Neuronal stem cell (in vitro differentiated cells): ENCODE results near the gene AZU1.

ENCODE experiments used
- DNase-seq: peaks from one replicate; pipeline ENCODE4 v3.0.0-alpha.2; 2013; ENCODE audit warnings: low spot score
- H2AFZ ChIP-seq: one replicate; pipeline ENCODE4 v1.6.1; 2013; ENCODE audit warnings: mild to moderate bottlenecking, low read length, inconsistent platforms
- H2AK5ac ChIP-seq: 2 replicates; pipeline ENCODE4 v1.6.1; 2013; ENCODE audit warnings: low read depth, mild to moderate bottlenecking, inconsistent platforms, low read length, moderate library complexity, mixed read lengths
- H2BK120ac ChIP-seq: 2 replicates; pipeline ENCODE4 v1.6.1; 2013; ENCODE audit warnings: low read depth, mild to moderate bottlenecking, inconsistent platforms, low read length, moderate library complexity, mixed read lengths
- H2BK12ac ChIP-seq: one replicate; pipeline ENCODE4 v1.6.1; 2013; ENCODE audit warnings: low read length, inconsistent platforms
- H2BK15ac ChIP-seq: 2 replicates; pipeline ENCODE4 v1.6.1; 2013; ENCODE audit warnings: mild to moderate bottlenecking, low read length, inconsistent platforms, mixed read lengths
- H2BK5ac ChIP-seq: one replicate; pipeline ENCODE4 v1.6.1; 2013; ENCODE audit warnings: inconsistent platforms, mild to moderate bottlenecking, low read length, moderate library complexity
- H3K14ac ChIP-seq: one replicate; pipeline ENCODE4 v1.6.1; 2013; ENCODE audit warnings: low read length, inconsistent platforms
- H3K18ac ChIP-seq: 2 replicates; pipeline ENCODE4 v1.6.1; 2013; ENCODE audit warnings: low read length, inconsistent platforms
- H3K23ac ChIP-seq: 2 replicates; pipeline ENCODE4 v1.6.1; 2013; ENCODE audit warnings: low read depth, mild to moderate bottlenecking, mixed read lengths, low read length, inconsistent platforms; ENCODE audit not compliant: poor library complexity
- H3K27ac ChIP-seq: replicated peaks from 3 replicates; pipeline ENCODE4 v1.5.1; 2013; ENCODE audit warnings: low read length, inconsistent platforms
- H3K27me3 ChIP-seq, 3 experiments: 2 replicates each; pipeline ENCODE4 v1.6.1; 2013; ENCODE audit warnings: low read length in 3 of 3, mild to moderate bottlenecking in 2 of 3, inconsistent platforms in 1 of 3, low read depth in 1 of 3, mixed read lengths in 1 of 3, moderate library complexity in 1 of 3; ENCODE audit not compliant: control insufficient read depth in 3 of 3, insufficient read depth in 3 of 3
- H3K36me3 ChIP-seq, 2 donors: replicated peaks in 1 of 2; 2 replicates each; pipeline ENCODE4 v1.6.1; 2013; ENCODE audit warnings: low read length in 2 of 2; ENCODE audit not compliant: control insufficient read depth in 2 of 2, insufficient read depth in 2 of 2
- H3K4ac ChIP-seq: 2 replicates; pipeline ENCODE4 v1.6.1; 2013; ENCODE audit warnings: inconsistent platforms, mild to moderate bottlenecking, low read length, moderate library complexity
- H3K4me1 ChIP-seq, 2 donors: 1 replicate in 1 of 2; 2 replicates in 1 of 2; pipeline ENCODE4 v1.6.1; 2013; ENCODE audit warnings: low read length in 2 of 2, low read depth in 1 of 2; ENCODE audit not compliant: control insufficient read depth in 2 of 2, insufficient read depth in 1 of 2
- H3K4me2 ChIP-seq: one replicate; pipeline ENCODE4 v1.6.1; 2013; ENCODE audit warnings: mild to moderate bottlenecking, low read length, inconsistent platforms; ENCODE audit not compliant: insufficient read depth, poor library complexity, severe bottlenecking
- H3K4me3 ChIP-seq, 2 donors: 2 replicates each; pipeline ENCODE4 v1.5.1; 2013; ENCODE audit warnings: low read length in 2 of 2, mild to moderate bottlenecking in 2 of 2, inconsistent platforms in 1 of 2, moderate library complexity in 1 of 2
- H3K79me1 ChIP-seq: one replicate; pipeline ENCODE4 v1.6.1; 2013; ENCODE audit warnings: low read depth, mild to moderate bottlenecking, inconsistent platforms, low read length, moderate library complexity
- H3K9ac ChIP-seq: one replicate; pipeline ENCODE4 v1.6.1; 2013; ENCODE audit warnings: mild to moderate bottlenecking, low read depth, low read length, inconsistent platforms; ENCODE audit not compliant: poor library complexity
- H3K9me3 ChIP-seq, 2 donors: replicated peaks in 1 of 2; 2 replicates each; pipeline versions ENCODE3 to v1.6.1; 2013; ENCODE audit warnings: low read length in 2 of 2, mild to moderate bottlenecking in 2 of 2, inconsistent platforms in 1 of 2, low read depth in 1 of 2, mixed read lengths in 1 of 2, moderate library complexity in 1 of 2; ENCODE audit not compliant: control insufficient read depth in 2 of 2, insufficient read depth in 1 of 2
- H4K8ac ChIP-seq: one replicate; pipeline ENCODE4 v1.6.1; 2013; ENCODE audit warnings: low read depth, mild to moderate bottlenecking, inconsistent platforms, low read length, moderate library complexity
- H4K91ac ChIP-seq: one replicate; pipeline ENCODE4 v1.6.1; 2013; ENCODE audit warnings: low read length, low read depth, mild to moderate bottlenecking, inconsistent platforms; ENCODE audit not compliant: poor library complexity
- WGBS, 2 donors: extraction: QIAGEN DNeasy Blood & Tissue Kit; methylation state at CpG; one replicate each; pipeline ENCODE4 v1.1.7; 2013; ENCODE audit warnings: missing lambda C conversion rate in 2 of 2, mixed read lengths in 1 of 2; ENCODE audit not compliant: insufficient read length in 2 of 2, insufficient replicate concordance in 1 of 2; ENCODE audit errors: extremely low coverage in 2 of 2; 5-methylcytosine and 5-hydroxymethylcytosine counted together

Gene AZU1

GRCh38 chr19:781800-782184, 45.8 kb upstream of the AZU1 start:
- no CpG with 5 or more reads among the region's 19 CpGs for WGBS, 2 donors
- DNase-seq, result no peak
- Histone ChIP-seq H2BK15ac (peak overlapping the region; percentile 86), H3K79me1 (peaks cover 5% of the 10 kb centered on the region), H4K91ac (peak overlapping the region; percentile 96), H3K4me2 (peak overlapping the region; percentile 56), H3K4me1 (peaks cover 10 to 13% of the 10 kb centered on the region in 2 donors), H3K14ac (peak overlapping the region; percentile 6), H2AK5ac (peak overlapping the region; percentile 89), H3K27me3 (no peaks in the 10 kb centered on the region), H2BK5ac (peak overlapping the region; percentile 33), H2BK12ac (peak overlapping the region; percentile 35), H3K23ac (peak overlapping the region; percentile 16), H3K9ac (peak overlapping the region; percentile 75), H3K36me3 (no peaks in the 10 kb centered on the region), H2BK120ac (no peak overlapping the region), H3K4me3 (no peak overlapping the region), H3K18ac (peak overlapping the region; percentile 97), H3K27ac (peak overlapping the region; percentile 85), H3K4ac (peak overlapping the region; percentile 19), H3K9me3 (peaks cover 0 to 2% of the 10 kb centered on the region in 2 donors), H2AFZ (peak overlapping the region; percentile 79), H4K8ac (no peak overlapping the region)

GRCh38 chr19:782185-782877, 45.3 kb upstream of the AZU1 start:
- Histone ChIP-seq H3K18ac (peak overlapping the region; percentile 97), H3K9me3 (peaks cover 0 to 2% of the 10 kb centered on the region in 2 donors), H3K4me1 (peaks cover 10 to 13% of the 10 kb centered on the region in 2 donors), H3K4me3 (no peak overlapping the region), H4K91ac (peak overlapping the region; percentile 96), H3K36me3 (no peaks in the 10 kb centered on the region), H3K14ac (no peak overlapping the region), H3K27ac (peak overlapping the region; percentile 85), H3K27me3 (no peaks in the 10 kb centered on the region), H2AK5ac (peak overlapping the region; percentile 89), H4K8ac (no peak overlapping the region), H2BK12ac (peak overlapping the region; percentile 35), H2AFZ (peak overlapping the region; percentile 79), H2BK5ac (peak overlapping the region; percentile 33), H3K4me2 (peak overlapping the region; percentile 56), H3K4ac (peak overlapping the region; percentile 19), H3K79me1 (peaks cover 5% of the 10 kb centered on the region), H2BK120ac (no peak overlapping the region), H3K9ac (peak overlapping the region; percentile 75), H3K23ac (peak overlapping the region; percentile 16), H2BK15ac (peak overlapping the region; percentile 86)
- peak; percentile 57 for DNase-seq
- WGBS, 2 donors, result no CpG with 5 or more reads among the region's 29 CpGs

- Histone ChIP-seq H3K27me3 (no peaks in the 10 kb centered on the region), H4K91ac (no peak overlapping the region), H2AK5ac (peak overlapping the region; percentile 92), H2BK15ac (no peak overlapping the region), H2BK120ac (no peak overlapping the region), H4K8ac (no peak overlapping the region), H3K4me2 (no peak overlapping the region), H2BK12ac (no peak overlapping the region), H3K79me1 (peaks cover 2% of the 10 kb centered on the region), H3K14ac (no peak overlapping the region), H3K4me1 (peaks cover 10 to 13% of the 10 kb centered on the region in 2 donors), H3K27ac (peak overlapping the region; percentile 85), H3K23ac (no peak overlapping the region), H3K9ac (no peak overlapping the region), H3K4ac (no peak overlapping the region), H3K9me3 (peaks cover 0 to 2% of the 10 kb centered on the region in 2 donors), H3K4me3 (no peak overlapping the region), H3K18ac (peak overlapping the region; percentile 59), H3K36me3 (no peaks in the 10 kb centered on the region), H2BK5ac (no peak overlapping the region), H2AFZ (peak overlapping the region; percentile 79)
- DNase-seq, result no peak
- no CpG with 5 or more reads among the region's 30 CpGs for WGBS, 2 donors
These were observed 44.6 kb upstream of the AZU1 start for GRCh38 chr19:782878-783668.

GRCh38 chr19:784541-784940, 43.1 kb upstream of the AZU1 start:
- H3K79me1 ChIP-seq, result peaks cover 2% of the 10 kb centered on the region
- no peak overlapping the region for H3K4ac ChIP-seq
- no peak overlapping the region for H3K23ac ChIP-seq
- no peaks in the 10 kb centered on the region for H3K36me3 ChIP-seq
- no peak overlapping the region for H3K27ac ChIP-seq
- no peak for DNase-seq
- H2BK15ac ChIP-seq, result peak overlapping the region; percentile 98
- no CpG with 5 or more reads among the region's 13 CpGs for WGBS, 2 donors
- H3K27me3 ChIP-seq, result no peaks in the 10 kb centered on the region
- H2AK5ac ChIP-seq, result peak overlapping the region; percentile 82
- H3K9ac ChIP-seq, result no peak overlapping the region
- no peak overlapping the region for H3K14ac ChIP-seq
- peak overlapping the region; percentile 42 for H2BK5ac ChIP-seq
- peaks cover 22% of the 10 kb centered on the region in 2 donors for H3K4me1 ChIP-seq
- no peak overlapping the region for H3K4me3 ChIP-seq
- H4K91ac ChIP-seq, result peak overlapping the region; percentile 56
- peak overlapping the region; percentile 86 for H2BK12ac ChIP-seq
- no peak overlapping the region for H3K4me2 ChIP-seq
- H3K9me3 ChIP-seq, result peaks cover 0 to 2% of the 10 kb centered on the region in 2 donors
- H2BK120ac ChIP-seq, result no peak overlapping the region
- no peak overlapping the region for H2AFZ ChIP-seq
- no peak overlapping the region for H4K8ac ChIP-seq
- peak overlapping the region; percentile 54 for H3K18ac ChIP-seq
